SU-DHL-6 (cell line): Measurements from ENCODE around the gene DR1.

Experiments
- H2AFZ ChIP-seq: fragments of 200-600 bp; sonication (generic); 2 replicates; pipeline ENCODE4 v1.6.1; 2014; ENCODE audit warnings: low read depth, mild to moderate bottlenecking, moderate library complexity, mixed read lengths, antibody characterized with exemption, low read length; ENCODE audit not compliant: severe bottlenecking
- H3F3A ChIP-seq: fragments of 200-600 bp; shearing (Covaris generic); 2 replicates; pipeline ENCODE4 v1.6.0; 2016; ENCODE audit warnings: antibody characterized with exemption, mild to moderate bottlenecking; ENCODE audit not compliant: insufficient read depth
- H3K27ac ChIP-seq: fragments of 200-600 bp; sonication (generic); 2 replicates; pipeline ENCODE4 v1.5.1; 2016; ENCODE audit warnings: low read depth, mild to moderate bottlenecking, low read length, moderate library complexity, mixed read lengths
- H3K27me3 ChIP-seq: fragments of 200-600 bp; sonication (generic), shearing (Covaris generic); 2 replicates; pipeline ENCODE4 v1.6.0; 2014; ENCODE audit warnings: mild to moderate bottlenecking, low read length
- H3K36me3 ChIP-seq: fragments of 200-600 bp; sonication (generic); 2 replicates; pipeline ENCODE4 v1.6.1; 2014; ENCODE audit warnings: mild to moderate bottlenecking, low read length, mixed read lengths
- H3K4me2 ChIP-seq: fragments of 300-600, 200-600 bp; shearing (Covaris generic), sonication (generic); 2 replicates; pipeline ENCODE4 v1.6.0; 2014; ENCODE audit warnings: low read length, low read depth, mild to moderate bottlenecking; ENCODE audit not compliant: poor library complexity, severe bottlenecking
- H3K4me3 ChIP-seq: fragments of 200-600 bp; sonication (generic); 2 replicates; pipeline ENCODE4 v1.5.1; 2014; ENCODE audit warnings: antibody characterized with exemption, low read length, mild to moderate bottlenecking, mixed read lengths; ENCODE audit not compliant: insufficient read depth, poor library complexity, severe bottlenecking
- H3K79me2 ChIP-seq: fragments of 200-600 bp; sonication (generic); 2 replicates; pipeline ENCODE4 v1.6.1; 2014; ENCODE audit warnings: mild to moderate bottlenecking, low read length, moderate library complexity; ENCODE audit not compliant: insufficient read depth
- H3K9ac ChIP-seq: fragments of 200-600 bp; sonication (generic); 2 replicates; pipeline ENCODE4 v1.7.0; 2014; ENCODE audit warnings: mild to moderate bottlenecking, low read length
- H3K9me2 ChIP-seq: fragments of 200-600 bp; sonication (generic); replicated peaks from 2 replicates; pipeline ENCODE4 v1.6.1; 2014; ENCODE audit warnings: low read length; ENCODE audit not compliant: insufficient read depth
- H3K9me3 ChIP-seq: fragments of 200-600 bp; sonication (generic); 2 replicates; pipeline ENCODE4 v1.6.1; 2014; ENCODE audit warnings: low read length, mixed read lengths; ENCODE audit not compliant: insufficient read depth
- H4K20me1 ChIP-seq: fragments of 200-600 bp; sonication (generic); 2 replicates; pipeline ENCODE4 v1.6.1; 2014; ENCODE audit warnings: low read depth, mild to moderate bottlenecking, antibody characterized with exemption, low read length, moderate library complexity, mixed read lengths
- EZH2phosphoT487 ChIP-seq: fragments of 200-600 bp; sonication (generic), shearing (Covaris generic); conservative IDR thresholded peaks from 2 replicates; pipeline ENCODE4 v1.6.1; 2018; ENCODE audit warnings: mild to moderate bottlenecking, antibody characterized with exemption, low read length, moderate library complexity, mixed read lengths
- TF ChIP-seq, protein P1 (sequence below): fragments of 200-600 bp; sonication (generic); IDR thresholded peaks from one replicate; pipeline ENCODE4 v1.5.1; 2017; ENCODE audit warnings: antibody characterized with exemption, mild to moderate bottlenecking, low read length, moderate library complexity; ENCODE audit not compliant: insufficient read depth, poor library complexity, severe bottlenecking

The DR1 gene

DNA sequence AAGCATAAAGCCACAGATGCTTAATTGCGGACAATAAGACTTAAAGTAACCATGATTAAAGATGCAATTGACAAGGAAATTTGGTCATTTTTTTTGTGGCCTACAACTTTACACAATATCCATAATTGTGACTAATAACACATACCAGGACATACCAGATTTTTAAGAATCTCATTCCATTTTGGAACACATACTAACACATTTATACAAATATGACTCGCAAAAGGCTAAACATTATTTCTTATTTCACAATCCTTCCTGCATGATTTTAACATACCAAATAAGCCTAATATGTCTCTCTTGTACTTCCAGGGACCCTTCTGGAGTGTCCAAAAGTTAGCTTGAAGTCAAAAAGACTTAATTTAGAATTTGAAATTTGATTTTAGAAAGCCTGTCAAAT, 48.8 kb downstream of the DR1 start:
- Histone ChIP-seq H2AFZ (no peak overlapping the region), H3F3A (no peaks in the 10 kb centered on the region), H3K9me2 (no peaks in the 10 kb centered on the region), H3K27ac (no peak overlapping the region), H3K36me3 (no peaks in the 10 kb centered on the region), H3K79me2 (no peaks in the 10 kb centered on the region), H3K9ac (no peak overlapping the region), H3K4me2 (no peak overlapping the region), H3K4me3 (no peak overlapping the region), H3K27me3 (no peaks in the 10 kb centered on the region), H4K20me1 (no peaks in the 10 kb centered on the region), H3K9me3 (no peaks in the 10 kb centered on the region)
- TF ChIP-seq, protein P1, sequence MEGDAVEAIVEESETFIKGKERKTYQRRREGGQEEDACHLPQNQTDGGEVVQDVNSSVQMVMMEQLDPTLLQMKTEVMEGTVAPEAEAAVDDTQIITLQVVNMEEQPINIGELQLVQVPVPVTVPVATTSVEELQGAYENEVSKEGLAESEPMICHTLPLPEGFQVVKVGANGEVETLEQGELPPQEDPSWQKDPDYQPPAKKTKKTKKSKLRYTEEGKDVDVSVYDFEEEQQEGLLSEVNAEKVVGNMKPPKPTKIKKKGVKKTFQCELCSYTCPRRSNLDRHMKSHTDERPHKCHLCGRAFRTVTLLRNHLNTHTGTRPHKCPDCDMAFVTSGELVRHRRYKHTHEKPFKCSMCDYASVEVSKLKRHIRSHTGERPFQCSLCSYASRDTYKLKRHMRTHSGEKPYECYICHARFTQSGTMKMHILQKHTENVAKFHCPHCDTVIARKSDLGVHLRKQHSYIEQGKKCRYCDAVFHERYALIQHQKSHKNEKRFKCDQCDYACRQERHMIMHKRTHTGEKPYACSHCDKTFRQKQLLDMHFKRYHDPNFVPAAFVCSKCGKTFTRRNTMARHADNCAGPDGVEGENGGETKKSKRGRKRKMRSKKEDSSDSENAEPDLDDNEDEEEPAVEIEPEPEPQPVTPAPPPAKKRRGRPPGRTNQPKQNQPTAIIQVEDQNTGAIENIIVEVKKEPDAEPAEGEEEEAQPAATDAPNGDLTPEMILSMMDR, result no peak
- no peak for TF ChIP-seq EZH2phosphoT487

DNA sequence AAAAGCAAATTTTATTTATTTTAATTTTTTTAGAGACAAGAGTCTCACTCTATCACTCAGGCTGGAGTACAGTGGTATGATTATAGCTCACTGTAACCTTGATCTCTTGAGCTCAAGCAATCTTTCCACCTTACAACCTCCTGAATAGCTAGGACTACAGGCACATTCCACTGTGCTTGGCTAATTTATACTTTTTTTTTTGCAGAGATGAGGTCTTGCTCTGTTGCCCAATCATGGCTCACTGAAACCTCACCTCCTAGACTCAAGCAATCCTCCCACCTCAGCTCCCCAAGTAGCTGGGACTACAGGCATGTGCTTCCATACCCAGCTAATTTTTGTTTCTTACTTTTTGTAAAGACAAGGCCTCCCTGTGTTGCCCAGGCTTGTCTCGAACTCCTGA, 49.5 kb downstream of the DR1 start:
- no peak overlapping the region for H3K27ac ChIP-seq
- H3K4me3 ChIP-seq, result no peak overlapping the region
- no peak overlapping the region for H2AFZ ChIP-seq
- H3K79me2 ChIP-seq, result no peaks in the 10 kb centered on the region
- no peak overlapping the region for H3K4me2 ChIP-seq
- H3K36me3 ChIP-seq, result no peaks in the 10 kb centered on the region
- no peaks in the 10 kb centered on the region for H3K9me2 ChIP-seq
- TF ChIP-seq EZH2phosphoT487, result no peak
- TF ChIP-seq, protein P1, result no peak
- no peaks in the 10 kb centered on the region for H3K9me3 ChIP-seq
- H3K9ac ChIP-seq, result no peak overlapping the region
- H3K27me3 ChIP-seq, result no peaks in the 10 kb centered on the region
- H3F3A ChIP-seq, result no peaks in the 10 kb centered on the region
- no peaks in the 10 kb centered on the region for H4K20me1 ChIP-seq

DNA sequence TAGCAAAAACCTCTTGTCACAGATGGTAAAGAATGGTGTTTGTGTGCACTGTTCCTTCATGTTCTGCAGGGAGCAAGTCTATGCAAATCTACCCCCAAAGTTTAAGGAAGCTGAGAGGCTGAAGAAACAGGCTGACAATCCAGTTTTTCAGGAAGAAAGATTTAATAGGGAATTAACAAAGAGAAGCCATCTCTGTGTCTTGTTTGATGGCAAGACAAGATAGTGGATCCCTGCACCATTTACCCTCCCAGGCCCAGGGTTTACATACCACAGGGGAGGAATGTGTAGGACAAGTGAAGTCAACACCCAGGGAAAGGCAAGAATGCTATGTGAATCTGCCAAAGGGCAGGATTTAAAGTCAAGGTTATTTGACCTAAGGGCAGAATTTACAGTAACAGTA, 54.1 kb downstream of the DR1 start:
- no peaks in the 10 kb centered on the region for H3K9me3 ChIP-seq

More for the DNA sequence above, 54.1 kb downstream of the DR1 start:
- Histone ChIP-seq H4K20me1 (no peaks in the 10 kb centered on the region), H3K36me3 (no peaks in the 10 kb centered on the region), H3K9me2 (no peaks in the 10 kb centered on the region), H3F3A (no peaks in the 10 kb centered on the region), H3K27ac (no peak overlapping the region), H2AFZ (no peak overlapping the region), H3K4me2 (no peak overlapping the region), H3K4me3 (no peak overlapping the region), H3K9ac (no peak overlapping the region), H3K79me2 (no peaks in the 10 kb centered on the region), H3K27me3 (no peaks in the 10 kb centered on the region)
- TF ChIP-seq, protein P1, result no peak
- TF ChIP-seq EZH2phosphoT487, result no peak
